OCI-LY1 (cell line): ENCODE results near the gene C2orf15.

Experiments used
- H2AFZ ChIP-seq: fragments of 200-600 bp; sonication (generic), shearing (Covaris generic); 2 replicates; pipeline ENCODE4 v1.6.0; 2014; ENCODE audit warnings: antibody characterized with exemption, mild to moderate bottlenecking, low read length
- H3F3A ChIP-seq: fragments of 200-600 bp; sonication (generic), shearing (Covaris generic); 2 replicates; pipeline ENCODE4 v1.6.0; 2014; ENCODE audit warnings: mild to moderate bottlenecking, antibody characterized with exemption, low read length, moderate library complexity; ENCODE audit not compliant: insufficient read depth
- H3K27ac ChIP-seq: fragments of 200-600 bp; sonication (generic); 2 replicates; pipeline ENCODE4 v1.5.1; 2014; ENCODE audit warnings: low read length, mixed run types, mild to moderate bottlenecking, low read depth; ENCODE audit not compliant: poor library complexity, severe bottlenecking
- H3K27me3 ChIP-seq: fragments of 200-600 bp; sonication (generic); 2 replicates; pipeline ENCODE4 v1.6.0; 2014; ENCODE audit warnings: antibody characterized with exemption, mild to moderate bottlenecking, low read length, moderate library complexity; ENCODE audit not compliant: insufficient read depth
- H3K36me3 ChIP-seq: fragments of 200-600 bp; sonication (generic); 2 replicates; pipeline ENCODE4 v1.6.1; 2014; ENCODE audit warnings: mild to moderate bottlenecking, antibody characterized with exemption, low read length, moderate library complexity, mixed read lengths; ENCODE audit not compliant: insufficient read depth
- H3K4me1 ChIP-seq: fragments of 200-600 bp; sonication (generic); 2 replicates; pipeline ENCODE4 v1.5.1; 2014; ENCODE audit warnings: mild to moderate bottlenecking, low read length, moderate library complexity; ENCODE audit not compliant: insufficient read depth, severe bottlenecking
- H3K4me2 ChIP-seq: fragments of 200-600 bp; sonication (generic), shearing (Covaris generic); 2 replicates; pipeline ENCODE4 v1.6.1; 2014; ENCODE audit warnings: low read length
- H3K4me3 ChIP-seq: fragments of 200-600 bp; sonication (generic); 2 replicates; pipeline ENCODE4 v1.5.1; 2014; ENCODE audit warnings: low read length, low read depth, mild to moderate bottlenecking, mixed read lengths; ENCODE audit not compliant: poor library complexity, severe bottlenecking
- H3K79me2 ChIP-seq: fragments of 200-600 bp; shearing (Covaris generic); 2 replicates; pipeline ENCODE4 v1.6.1; 2016; ENCODE audit warnings: mixed run types, low read length, mixed read lengths; ENCODE audit not compliant: insufficient read depth
- H3K9ac ChIP-seq: fragments of 200-600 bp; sonication (generic), shearing (Covaris generic); 2 replicates; pipeline ENCODE4 v1.6.1; 2014; ENCODE audit warnings: mild to moderate bottlenecking, low read length, mixed read lengths
- H3K9me2 ChIP-seq: fragments of 200-600 bp; sonication (generic), shearing (Covaris generic); 2 replicates; pipeline ENCODE4 v1.6.1; 2014; ENCODE audit warnings: low read depth, mild to moderate bottlenecking, low read length, mixed read lengths
- H3K9me3 ChIP-seq: fragments of 200-600 bp; shearing (Covaris generic); 2 replicates; pipeline ENCODE4 v1.6.1; 2014; ENCODE audit warnings: low read length, mixed read lengths
- H4K20me1 ChIP-seq: fragments of 200-600 bp; sonication (generic), shearing (Covaris generic); 2 replicates; pipeline ENCODE4 v1.6.0; 2016; ENCODE audit warnings: mild to moderate bottlenecking, low read length; ENCODE audit not compliant: insufficient read depth
- CTCF ChIP-seq: fragments of 200-600 bp; sonication (generic), shearing (Covaris generic); IDR thresholded peaks from 2 replicates; pipeline ENCODE4 v1.5.1; 2017; ENCODE audit warnings: mild to moderate bottlenecking, antibody characterized with exemption, low read length, moderate library complexity, mixed read lengths
- EZH2 ChIP-seq: fragments of 200-600 bp; sonication (generic), shearing (Covaris generic); IDR thresholded peaks from 2 replicates; pipeline ENCODE4 v1.8.0; 2017; ENCODE audit warnings: borderline replicate concordance, mixed run types, mild to moderate bottlenecking, antibody characterized with exemption, low read length, moderate library complexity, mixed read lengths

C2orf15 gene

GRCh38 chr2:99200076-99200800 lies 58.7 kb downstream of the C2orf15 start:
- H3K4me2 ChIP-seq: no peak overlapping the region
- no peaks in the 10 kb centered on the region for H3K79me2 ChIP-seq
- no peak overlapping the region for H3K9ac ChIP-seq
- peaks cover 24% of the 10 kb centered on the region for H3K36me3 ChIP-seq
- no peak overlapping the region for H3K27ac ChIP-seq
- H3K9me2 ChIP-seq: no peaks in the 10 kb centered on the region
- H3K4me1 ChIP-seq: no peaks in the 10 kb centered on the region
- H2AFZ ChIP-seq: no peak overlapping the region
- H3F3A ChIP-seq: no peaks in the 10 kb centered on the region
- no peak overlapping the region for H3K4me3 ChIP-seq
- H3K9me3 ChIP-seq: no peaks in the 10 kb centered on the region
- no peaks in the 10 kb centered on the region for H3K27me3 ChIP-seq
- TF ChIP-seq CTCF: no peak
- no peak for TF ChIP-seq EZH2
- H4K20me1 ChIP-seq: no peaks in the 10 kb centered on the region
